RWPE2 (cell line): ENCODE results near the gene WIZ.

Experiments
- ATAC-seq: fragments of 200-7000 bp; cut with Tn5 transposase; 3 replicates; pipeline ENCODE4 v1.9.1; 2021; ENCODE audit warnings: low read depth
- DNase-seq: peaks from one replicate; pipeline ENCODE4 v3.0.0-alpha.2; 2020; ENCODE audit warnings: low spot score
- H3K27ac ChIP-seq: fragments of 450-650 bp; 2 replicates; pipeline ENCODE4 v1.5.1; 2017; ENCODE audit warnings: mild to moderate bottlenecking; ENCODE audit not compliant: poor library complexity, severe bottlenecking
- H3K27me3 ChIP-seq: fragments of 250-450 bp; sonication (Bioruptor Pico); 2 replicates; pipeline ENCODE4 v1.5.1; 2021; ENCODE audit warnings: mild to moderate bottlenecking, moderate library complexity; ENCODE audit not compliant: insufficient read depth, poor library complexity, severe bottlenecking
- H3K36me3 ChIP-seq: fragments of 250-450 bp; sonication (Bioruptor Pico); 2 replicates; pipeline ENCODE4 v1.5.1; 2020; ENCODE audit warnings: low read depth, mild to moderate bottlenecking, moderate library complexity
- H3K4me1 ChIP-seq: fragments of 250-450 bp; sonication (Bioruptor Pico); 2 replicates; pipeline ENCODE4 v1.5.1; 2021; ENCODE audit warnings: mild to moderate bottlenecking, moderate library complexity; ENCODE audit not compliant: insufficient read depth, poor library complexity, severe bottlenecking
- H3K4me3 ChIP-seq: fragments of 250-450 bp; sonication (Bioruptor Pico); 2 replicates; pipeline ENCODE4 v1.5.1; 2021; ENCODE audit warnings: mild to moderate bottlenecking, moderate library complexity; ENCODE audit not compliant: severe bottlenecking
- H3K9me3 ChIP-seq: fragments of 250-450 bp; sonication (Bioruptor Pico); 2 replicates; pipeline ENCODE4 v1.5.1; 2021; ENCODE audit warnings: mild to moderate bottlenecking, moderate library complexity; ENCODE audit not compliant: severe bottlenecking
- CTCF ChIP-seq: fragments of 450-650 bp; IDR thresholded peaks from one replicate; pipeline ENCODE4 v1.5.1; 2017; ENCODE audit warnings: mild to moderate bottlenecking, moderate library complexity; ENCODE audit not compliant: poor library complexity, severe bottlenecking

WIZ gene

DNA sequence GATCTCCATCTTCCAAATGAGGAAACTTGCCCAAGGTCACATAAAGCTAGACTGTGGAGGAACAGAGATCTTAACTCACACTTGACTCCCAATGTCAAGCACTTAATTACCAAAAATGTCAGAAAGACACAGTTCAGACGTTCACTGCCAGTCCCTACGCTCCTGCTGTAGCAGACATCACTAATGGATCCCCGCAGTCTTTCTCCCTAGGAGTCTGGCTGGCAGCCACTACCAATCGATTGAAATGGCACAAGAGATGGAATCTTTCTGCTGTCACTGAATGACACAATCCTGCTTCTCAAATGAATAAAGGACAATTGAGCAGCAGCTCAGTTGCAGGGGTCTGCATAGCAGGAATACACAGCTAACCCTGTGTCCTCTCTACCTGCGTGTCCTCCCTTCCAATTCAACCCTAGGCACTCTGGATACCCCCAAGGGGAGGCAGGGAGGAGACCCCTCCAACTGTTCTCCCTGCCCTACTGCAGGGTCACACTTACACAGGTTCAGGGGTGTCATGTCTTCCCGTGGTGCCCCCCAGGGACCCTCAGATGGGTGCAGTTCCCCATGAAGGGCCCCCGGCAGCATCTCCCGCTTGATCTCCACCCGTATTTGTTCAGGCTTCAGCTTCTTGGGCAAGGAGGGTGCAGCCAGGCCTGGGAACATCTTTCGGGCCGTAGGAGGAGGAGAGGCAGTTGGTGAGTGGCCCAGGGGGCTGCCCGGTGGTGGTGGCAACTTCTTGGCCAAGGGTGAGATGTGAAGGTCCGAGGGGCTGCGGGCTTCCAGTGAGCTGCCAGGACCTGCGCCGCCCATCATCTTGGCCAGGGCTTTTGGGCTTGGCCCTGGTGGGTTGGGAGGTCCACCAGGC, 23.0 kb downstream of the WIZ start:
- H3K4me3 ChIP-seq, result no peak overlapping the region
- TF ChIP-seq CTCF, result no peak
- ATAC-seq, result no peak
- no peak overlapping the region for H3K27ac ChIP-seq
- H3K36me3 ChIP-seq, result peaks cover 62% of the 10 kb centered on the region
- peaks cover 4% of the 10 kb centered on the region for H3K4me1 ChIP-seq
- DNase-seq, result no peak
- peaks cover 4% of the 10 kb centered on the region for H3K9me3 ChIP-seq
- no peaks in the 10 kb centered on the region for H3K27me3 ChIP-seq

DNA sequence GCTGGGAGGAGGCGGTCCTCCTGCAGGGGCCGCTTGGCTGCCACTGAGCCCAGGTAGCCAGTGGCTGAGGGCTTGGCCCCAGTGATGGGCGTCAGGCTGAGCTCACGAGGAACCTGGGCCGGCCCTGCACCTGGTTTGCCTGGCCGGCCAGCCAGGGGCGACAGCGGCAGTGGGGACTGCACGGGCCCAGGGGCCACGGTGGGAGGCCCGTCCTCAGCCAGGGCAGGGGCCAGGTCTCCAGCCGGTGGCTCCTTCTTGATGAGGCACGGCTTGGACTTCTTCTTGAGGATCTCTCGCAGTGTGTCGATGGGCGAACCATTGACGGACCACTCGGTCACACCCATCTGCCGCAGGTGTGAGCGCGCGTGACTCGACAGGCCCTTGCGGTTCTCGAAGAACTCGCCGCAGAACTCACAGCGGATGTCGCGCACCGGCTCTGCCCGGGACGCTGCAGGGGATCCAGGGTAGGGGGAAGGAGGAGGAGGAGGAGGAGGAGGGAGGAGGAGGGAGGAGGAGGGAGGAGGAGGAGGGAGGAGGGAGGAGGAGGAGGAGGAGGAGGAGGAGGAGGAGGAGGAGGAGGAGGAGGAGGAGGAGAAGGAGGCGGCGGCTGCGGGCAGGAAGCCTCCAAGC, 24.3 kb downstream of the WIZ start:
- Histone ChIP-seq H3K4me1 (no peaks in the 10 kb centered on the region), H3K4me3 (no peak overlapping the region), H3K27ac (no peak overlapping the region), H3K27me3 (no peaks in the 10 kb centered on the region), H3K9me3 (peaks cover 4% of the 10 kb centered on the region), H3K36me3 (peaks cover 62% of the 10 kb centered on the region)
- DNase-seq (peak; percentile 61), ATAC-seq (no peak)
- TF ChIP-seq CTCF, result no peak

GRCh38 chr19:15424692-15425272, 25.0 kb downstream of the WIZ start:
- no peaks in the 10 kb centered on the region for H3K27me3 ChIP-seq
- peak; percentile 64 for DNase-seq
- ATAC-seq, result no peak
- H3K27ac ChIP-seq, result no peak overlapping the region
- H3K36me3 ChIP-seq, result peaks cover 56% of the 10 kb centered on the region
- H3K4me1 ChIP-seq, result no peaks in the 10 kb centered on the region
- peaks cover 4% of the 10 kb centered on the region for H3K9me3 ChIP-seq
- TF ChIP-seq CTCF, result no peak
- H3K4me3 ChIP-seq, result no peak overlapping the region

DNA sequence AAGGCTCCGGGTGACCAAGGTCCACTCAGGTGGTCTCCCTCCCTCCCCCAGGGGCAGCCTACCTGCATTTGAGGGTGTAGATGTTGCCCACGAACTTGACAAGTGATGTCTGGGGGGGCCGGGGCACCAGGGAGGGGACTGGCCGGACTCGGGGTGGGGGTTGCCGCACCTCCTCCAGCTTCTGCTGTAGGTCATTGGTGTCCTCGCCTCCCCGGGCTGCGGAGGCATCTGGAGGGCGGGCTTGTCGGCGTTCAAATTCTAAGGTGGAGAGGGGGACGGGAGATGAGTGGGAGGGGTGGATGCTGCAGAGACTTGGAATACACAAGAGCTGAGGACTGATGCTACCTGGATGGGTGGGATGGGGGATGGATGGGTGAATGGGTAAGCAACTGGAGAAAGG, 25.6 kb downstream of the WIZ start:
- H3K36me3 ChIP-seq, result peaks cover 53% of the 10 kb centered on the region
- peaks cover 4% of the 10 kb centered on the region for H3K9me3 ChIP-seq
- DNase-seq (no peak), ATAC-seq (no peak)
- no peaks in the 10 kb centered on the region for H3K4me1 ChIP-seq
- no peak for TF ChIP-seq CTCF
- no peaks in the 10 kb centered on the region for H3K27me3 ChIP-seq
- H3K27ac ChIP-seq, result no peak overlapping the region
- no peak overlapping the region for H3K4me3 ChIP-seq
